Epithelial cell of esophagus (primary cell): Measurements from ENCODE around the gene CENPP.
"Not testable (repeated sequence)": the region's sequence is repeated elsewhere in the genome, so short reads cannot be mapped to it uniquely, and the experiment has no call there.

Experiments used
- DNase-seq: peaks from one replicate; pipeline ENCODE4 v3.0.0; 2010; ENCODE audit warnings: low read depth
- H3K4me3 ChIP-seq: 2 replicates; pipeline ENCODE4 v1.5.1; 2011; ENCODE audit warnings: mild to moderate bottlenecking, low read length, control low read depth
- TF ChIP-seq, protein P1 (sequence below): IDR thresholded peaks from 2 replicates; pipeline ENCODE4 v1.5.1; 2011; ENCODE audit warnings: low read depth, mild to moderate bottlenecking, low read length, control low read depth, inconsistent platforms; ENCODE audit not compliant: insufficient read depth; ENCODE audit errors: missing control alignments

Gene CENPP

DNA sequence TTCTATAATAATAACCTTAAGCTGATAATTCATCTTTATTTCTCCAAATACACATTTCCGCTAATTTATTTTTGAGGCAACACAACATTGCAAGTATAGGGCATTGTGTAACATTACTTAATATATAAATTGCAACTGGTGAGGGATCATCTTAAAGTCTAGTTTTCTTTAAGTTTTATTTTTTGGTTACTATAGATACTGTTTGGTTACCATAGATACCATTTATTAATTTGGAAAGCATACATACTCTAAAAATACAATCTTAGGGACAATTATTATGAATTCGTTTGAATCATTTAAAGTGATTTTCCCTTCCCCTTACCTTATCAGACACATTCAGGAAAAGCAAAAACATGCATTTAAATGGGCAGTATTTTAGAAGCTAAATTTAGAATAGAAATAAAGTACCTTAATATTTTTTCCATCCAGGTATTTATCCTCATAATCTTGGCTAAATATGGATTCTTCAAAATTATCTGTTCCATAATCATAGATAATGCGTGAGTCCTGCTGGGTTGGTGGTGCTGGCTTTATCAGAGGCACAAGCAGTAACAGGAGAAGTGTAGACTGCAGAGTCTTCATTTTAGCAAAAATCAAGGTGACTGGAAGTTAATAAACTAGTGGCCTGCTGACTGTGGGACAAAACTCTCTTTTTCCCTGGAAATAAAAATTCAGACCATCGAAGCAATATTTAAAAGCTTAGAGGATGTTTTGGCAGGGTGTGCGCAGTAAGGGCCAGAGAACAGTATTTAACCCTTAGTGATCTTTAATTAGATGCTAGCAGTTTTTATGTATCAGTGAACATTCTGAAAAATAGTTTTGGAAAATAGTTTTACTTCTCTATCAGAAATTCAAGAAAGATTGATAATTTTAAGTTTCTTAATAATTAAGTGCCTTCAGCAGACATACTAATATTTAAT, 77.3 kb downstream of the CENPP start:
- TF ChIP-seq, protein P1, sequence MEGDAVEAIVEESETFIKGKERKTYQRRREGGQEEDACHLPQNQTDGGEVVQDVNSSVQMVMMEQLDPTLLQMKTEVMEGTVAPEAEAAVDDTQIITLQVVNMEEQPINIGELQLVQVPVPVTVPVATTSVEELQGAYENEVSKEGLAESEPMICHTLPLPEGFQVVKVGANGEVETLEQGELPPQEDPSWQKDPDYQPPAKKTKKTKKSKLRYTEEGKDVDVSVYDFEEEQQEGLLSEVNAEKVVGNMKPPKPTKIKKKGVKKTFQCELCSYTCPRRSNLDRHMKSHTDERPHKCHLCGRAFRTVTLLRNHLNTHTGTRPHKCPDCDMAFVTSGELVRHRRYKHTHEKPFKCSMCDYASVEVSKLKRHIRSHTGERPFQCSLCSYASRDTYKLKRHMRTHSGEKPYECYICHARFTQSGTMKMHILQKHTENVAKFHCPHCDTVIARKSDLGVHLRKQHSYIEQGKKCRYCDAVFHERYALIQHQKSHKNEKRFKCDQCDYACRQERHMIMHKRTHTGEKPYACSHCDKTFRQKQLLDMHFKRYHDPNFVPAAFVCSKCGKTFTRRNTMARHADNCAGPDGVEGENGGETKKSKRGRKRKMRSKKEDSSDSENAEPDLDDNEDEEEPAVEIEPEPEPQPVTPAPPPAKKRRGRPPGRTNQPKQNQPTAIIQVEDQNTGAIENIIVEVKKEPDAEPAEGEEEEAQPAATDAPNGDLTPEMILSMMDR = no peak
- DNase-seq = no peak
- H3K4me3 ChIP-seq = no peak overlapping the region

DNA sequence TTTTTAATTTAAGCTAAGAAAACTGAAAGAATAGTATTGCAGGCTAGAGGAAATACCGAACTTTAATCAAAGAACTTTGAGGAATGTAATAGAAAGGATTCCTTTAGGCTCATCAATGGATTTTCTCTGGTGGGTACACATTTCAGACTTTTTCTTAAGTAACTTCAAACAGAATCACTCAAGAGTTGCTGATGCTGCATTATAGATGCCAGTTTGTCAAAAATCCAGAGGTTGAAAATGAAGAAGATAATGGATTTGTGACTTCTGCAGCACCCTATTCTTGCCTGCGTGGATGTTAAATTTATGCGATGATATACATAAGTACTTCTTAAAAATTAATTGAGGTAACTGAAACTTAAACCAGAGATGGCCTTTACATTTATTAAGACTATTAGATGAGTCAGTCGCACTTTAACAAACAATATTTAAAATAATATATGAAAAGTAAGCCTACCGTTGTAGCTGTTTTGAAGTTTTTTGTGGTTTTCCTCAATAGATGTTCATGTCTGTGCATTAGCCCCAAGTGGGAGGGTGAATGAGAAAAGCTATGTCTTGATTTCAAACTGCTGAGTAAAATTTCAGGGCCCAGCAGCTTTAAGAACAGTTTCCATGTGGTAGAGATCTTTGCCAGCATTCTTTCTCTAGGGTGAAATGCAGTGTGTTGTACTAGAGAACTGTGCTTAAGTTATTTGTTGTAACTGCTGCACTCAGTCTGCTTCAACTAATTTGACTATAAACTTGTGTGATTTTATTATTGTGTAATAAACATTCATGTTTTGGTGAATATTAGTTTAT, 78.5 kb downstream of the CENPP start, which contains the start of gene OGN:
OGN (minus strand) TSS at position 537 of the 795 bp plus-strand sequence. CDS start 1,171 bp downstream, outside the sequence.
- TF ChIP-seq, protein P1 = no peak
- no peak for DNase-seq
- H3K4me3 ChIP-seq = no peak within 1 kb of the TSS

DNA sequence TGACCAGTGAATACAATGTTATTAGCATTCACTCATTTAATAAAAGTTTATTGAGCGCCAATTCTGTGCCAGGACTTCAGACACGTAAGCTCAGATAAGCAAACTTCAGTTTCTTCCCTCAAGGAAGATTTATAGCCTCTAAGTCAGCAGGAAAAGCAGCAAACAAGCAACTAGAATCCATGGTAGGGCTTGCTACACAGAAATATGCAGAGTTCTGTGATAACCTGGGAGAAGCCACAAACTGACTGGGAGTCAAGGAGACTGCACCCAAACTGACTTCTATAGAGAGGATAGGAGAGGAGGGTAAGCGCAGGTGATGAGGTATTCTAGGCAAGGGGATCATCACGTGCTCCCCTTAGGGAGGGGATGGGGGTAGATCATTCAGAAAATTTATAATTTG, 80.1 kb downstream of the CENPP start:
- no peak overlapping the region for H3K4me3 ChIP-seq
- DNase-seq = no peak
- TF ChIP-seq, protein P1 = no peak

DNA sequence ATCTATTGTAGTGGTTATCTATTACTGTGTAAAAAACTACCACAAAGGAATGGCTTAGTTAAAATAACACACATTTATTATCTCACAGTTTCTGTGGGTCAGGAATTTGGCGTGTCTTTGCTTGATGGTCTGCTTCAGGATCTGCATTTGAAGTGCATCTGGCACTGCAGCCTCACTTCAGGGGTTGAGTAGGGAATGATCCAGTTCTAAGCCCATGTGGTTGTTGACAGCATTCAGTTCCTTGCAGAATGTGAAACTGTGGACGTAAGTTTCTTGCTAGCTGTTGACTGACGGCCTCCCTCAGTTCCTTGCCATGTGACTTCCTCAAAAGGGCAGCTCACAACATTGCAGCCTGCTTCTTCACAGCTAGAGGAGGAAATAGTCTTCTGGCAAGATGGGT, 80.7 kb downstream of the CENPP start:
- H3K4me3 ChIP-seq = no peak overlapping the region
- TF ChIP-seq, protein P1 = no peak
- no peak for DNase-seq

DNA sequence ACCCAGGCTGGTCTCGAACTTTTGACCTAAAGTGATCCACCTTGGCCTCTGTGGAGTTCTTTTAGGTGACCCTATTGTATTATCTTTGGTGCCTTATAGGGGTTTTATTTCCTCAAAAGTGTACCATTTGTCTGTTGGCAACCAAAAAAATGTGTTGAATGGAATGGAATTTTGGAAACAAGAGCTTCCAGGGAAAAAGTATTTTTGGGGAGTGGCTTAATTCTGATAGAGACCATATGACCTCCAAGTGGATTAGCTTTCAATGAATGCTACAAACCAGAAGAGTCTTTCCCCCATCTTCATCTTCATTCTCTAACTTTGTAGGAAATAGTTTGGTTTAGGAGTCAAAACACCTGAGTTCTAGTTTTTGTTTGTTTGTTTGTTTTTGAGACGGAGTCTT, 82.1 kb downstream of the CENPP start:
- H3K4me3 ChIP-seq = no peak overlapping the region
- TF ChIP-seq, protein P1 = no peak
- no peak for DNase-seq

DNA sequence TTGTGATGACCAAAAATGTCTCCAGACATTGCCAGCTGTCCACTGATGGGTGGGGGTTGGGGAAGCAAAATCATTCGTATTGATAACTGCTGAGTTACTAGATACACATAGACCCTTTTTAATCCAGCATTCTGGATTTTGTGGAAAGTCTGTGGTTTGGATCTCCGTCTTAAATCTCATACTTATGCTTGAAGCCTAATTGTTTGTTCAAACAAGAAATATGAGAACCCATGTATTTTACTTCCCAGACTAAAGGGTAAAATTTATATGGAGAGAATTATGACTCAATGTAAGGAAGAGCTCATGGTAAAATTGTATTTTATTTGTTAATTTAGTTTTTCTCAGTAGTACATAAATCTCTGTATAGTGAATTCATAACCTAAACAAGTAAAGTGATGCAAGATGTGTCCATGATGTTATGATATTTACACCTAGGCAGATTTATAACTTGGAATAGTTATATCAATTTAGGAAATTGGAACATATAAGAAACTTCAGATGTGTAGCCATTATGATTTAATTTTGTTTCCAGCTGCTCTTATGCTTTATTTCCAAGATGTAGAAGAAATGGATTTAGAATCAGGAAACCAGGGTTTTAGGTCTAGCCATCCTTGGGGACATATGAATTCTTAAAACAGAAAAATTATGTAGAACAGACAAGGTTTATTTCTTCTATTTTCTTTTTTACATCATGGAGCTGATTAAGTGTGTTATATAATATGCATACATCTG, 83.2 kb downstream of the CENPP start:
- TF ChIP-seq, protein P1 = no peak
- no peak overlapping the region for H3K4me3 ChIP-seq
- DNase-seq = no peak

DNA sequence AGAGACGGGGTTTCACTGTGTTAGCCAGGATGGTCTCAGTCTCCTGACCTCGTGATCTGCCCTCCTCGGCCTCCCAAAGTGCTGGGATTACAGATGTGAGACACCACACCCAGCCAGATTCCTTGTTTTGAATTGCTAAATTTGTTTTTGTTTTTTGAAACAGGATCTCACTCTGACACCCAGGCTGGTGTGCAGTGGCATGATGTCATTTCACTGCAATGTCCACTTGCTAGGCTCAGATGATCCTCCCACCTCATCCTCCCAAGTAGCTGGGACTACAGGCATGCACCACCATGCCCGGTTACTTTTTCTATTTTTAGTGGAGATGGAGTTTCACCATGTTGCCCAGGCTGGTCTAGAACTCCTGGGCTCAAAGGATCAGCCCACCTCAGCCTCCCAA, 85.4 kb downstream of the CENPP start:
- H3K4me3 ChIP-seq, DNase-seq: not testable (repeated sequence)
